Lower lobe of right lung (tissue), 2 donors: ENCODE measurements around the gene CENPK. TPM values are rescaled to one million over a fixed set of nuclear protein-coding genes. Genes with fewer than 3 reads are reported as not detected.

Experiments
- ATAC-seq, 2 donors: fragments of 200-7000 bp; cut with Tn5 transposase; one replicate each; pipeline ENCODE4 v1.9.1; 2020 to 2022; ENCODE audit warnings: mild to moderate bottlenecking in 2 of 2, moderate library complexity in 2 of 2
- DNase-seq: peaks from one replicate; pipeline ENCODE4 v3.0.0-alpha.2; 2020
- H3K27ac ChIP-seq: fragments of 200-600 bp; one replicate; pipeline ENCODE4 v1.8.0; 2022
- H3K27me3 ChIP-seq: fragments of 200-600 bp; one replicate; pipeline ENCODE4 v1.8.0; 2022; ENCODE audit warnings: low read depth
- H3K36me3 ChIP-seq: fragments of 200-600 bp; one replicate; pipeline ENCODE4 v1.8.0; 2022; ENCODE audit warnings: mild to moderate bottlenecking
- H3K4me1 ChIP-seq: fragments of 200-600 bp; one replicate; pipeline ENCODE4 v1.8.0; 2022
- H3K4me3 ChIP-seq: fragments of 200-600 bp; one replicate; pipeline ENCODE4 v1.8.0; 2022; ENCODE audit warnings: mild to moderate bottlenecking
- H3K9me3 ChIP-seq: fragments of 200-600 bp; one replicate; pipeline ENCODE4 v1.8.0; 2022
- CTCF ChIP-seq: fragments of 200-600 bp; IDR thresholded peaks from one replicate; pipeline ENCODE4 v1.8.0; 2022; ENCODE audit warnings: antibody characterized with exemption, mild to moderate bottlenecking
- intact Hi-C: fragments of 100-400 bp; cut with DNase I; formaldehyde crosslinking; loops from one replicate; pipeline ENCODE4 v1.11.0; 2022
- total RNA-seq: library from RNA; stranded (reverse); fragmentation: NEBNext Ultra II Directional; extraction: Animal tissue kit (Norgen Biotek cat#: 25700); gene quantifications from one replicate; pipeline ENCODE4 v1.2.1, GENCODE V29; 2021
- donor health status: DM: no; HTN: yes; CAD: no; lungs with severe emphysema.

CENPK gene
- total RNA-seq, 1 donor from 2014 or later: 2.9 TPM

DNA sequence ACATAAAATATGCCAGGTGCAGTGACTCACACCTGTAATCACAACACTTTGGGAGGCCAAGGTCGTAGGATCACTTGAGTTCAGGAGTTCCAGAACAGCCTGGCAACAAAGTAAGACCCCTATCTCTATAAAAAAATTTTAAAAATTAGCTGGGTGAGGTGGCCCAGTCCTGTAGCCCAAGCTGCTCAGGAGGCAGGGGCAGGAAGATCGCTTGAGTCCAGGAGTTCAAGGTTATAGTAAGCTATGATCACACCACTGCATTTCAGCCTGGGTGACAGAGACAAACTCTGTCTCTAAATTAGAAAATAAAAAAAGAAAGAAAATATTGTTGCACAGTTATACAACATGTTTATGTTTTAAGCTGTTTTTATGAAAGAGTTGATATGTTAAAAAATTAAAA, 6.8 kb downstream of the CENPK start:
- intact Hi-C loops: no loop called here
- H3K36me3 ChIP-seq: no peaks in the 10 kb centered on the region
- H3K9me3 ChIP-seq: no peaks in the 10 kb centered on the region
- no peak for TF ChIP-seq CTCF
- ATAC-seq: no peak
- H3K4me1 ChIP-seq: no peaks in the 10 kb centered on the region
- H3K27ac ChIP-seq: no peak overlapping the region
- no peaks in the 10 kb centered on the region for H3K27me3 ChIP-seq
- DNase-seq: no peak
- no peak overlapping the region for H3K4me3 ChIP-seq

DNA sequence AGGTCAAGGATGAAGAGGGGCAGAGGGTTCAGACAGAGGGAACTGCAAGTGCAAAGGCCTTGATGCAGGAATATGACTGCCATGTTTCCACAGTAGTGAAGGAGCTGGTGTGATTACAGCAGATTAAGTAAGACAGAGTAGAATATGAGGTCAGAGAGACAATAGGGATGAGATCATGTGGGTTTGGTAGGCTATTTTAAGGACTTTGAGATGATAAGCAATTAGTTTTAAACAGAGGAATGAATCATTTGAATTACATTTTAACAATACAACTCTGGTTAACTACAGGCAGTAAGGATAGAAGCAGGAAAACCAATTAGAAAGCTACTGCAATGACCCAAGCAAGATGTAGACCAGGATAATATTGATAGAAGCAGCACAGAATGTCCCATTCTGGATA, 7.7 kb downstream of the CENPK start:
- H3K27me3 ChIP-seq: no peaks in the 10 kb centered on the region
- no peak for ATAC-seq
- H3K9me3 ChIP-seq: no peaks in the 10 kb centered on the region

DNA sequence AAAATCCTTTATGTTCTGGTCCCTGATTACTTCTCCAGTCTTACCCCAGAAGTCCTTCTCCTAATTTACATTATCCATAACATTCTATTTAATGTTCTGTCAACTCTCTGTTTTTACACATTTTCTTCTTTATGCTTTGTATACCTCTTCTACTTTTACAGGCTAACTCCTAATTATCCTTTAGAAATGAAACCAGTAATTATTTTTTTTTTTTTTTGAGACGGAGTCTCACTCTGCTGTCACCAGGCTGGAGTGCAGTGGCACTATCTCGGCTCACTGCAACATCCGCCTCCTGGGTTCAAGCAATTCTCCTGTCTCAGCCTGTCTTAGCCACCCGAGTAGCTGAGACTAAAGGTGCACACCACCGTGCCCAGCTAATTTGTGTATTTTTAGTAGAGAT, 9.0 kb downstream of the CENPK start:
- no peaks in the 10 kb centered on the region for H3K27me3 ChIP-seq
- ATAC-seq (no peak), DNase-seq (no peak)
- no peak overlapping the region for H3K4me3 ChIP-seq
- no peaks in the 10 kb centered on the region for H3K4me1 ChIP-seq
- no peak overlapping the region for H3K27ac ChIP-seq
- H3K36me3 ChIP-seq: no peaks in the 10 kb centered on the region
- no peak for TF ChIP-seq CTCF
- intact Hi-C loops: no loop called here
- H3K9me3 ChIP-seq: no peaks in the 10 kb centered on the region

More for the DNA sequence above, 7.7 kb downstream of the CENPK start:
- no peak overlapping the region for H3K4me3 ChIP-seq
- H3K27ac ChIP-seq: no peak overlapping the region
- DNase-seq: no peak
- no peak for TF ChIP-seq CTCF
- no peaks in the 10 kb centered on the region for H3K36me3 ChIP-seq
- H3K4me1 ChIP-seq: no peaks in the 10 kb centered on the region
- intact Hi-C loops: no loop called here

GRCh38 chr5:65548281-65548680, 14.7 kb downstream of the CENPK start:
- no peaks in the 10 kb centered on the region for H3K36me3 ChIP-seq
- H3K4me1 ChIP-seq: no peaks in the 10 kb centered on the region
- TF ChIP-seq CTCF: no peak
- no peak overlapping the region for H3K27ac ChIP-seq
- no peak for ATAC-seq
- DNase-seq: no peak
- intact Hi-C loops: no loop called here
- H3K9me3 ChIP-seq: no peaks in the 10 kb centered on the region
- H3K4me3 ChIP-seq: no peak overlapping the region
- no peaks in the 10 kb centered on the region for H3K27me3 ChIP-seq

GRCh38 chr5:65546141-65546540, 16.8 kb downstream of the CENPK start:
- no peaks in the 10 kb centered on the region for H3K9me3 ChIP-seq
- no peak overlapping the region for H3K4me3 ChIP-seq
- H3K27ac ChIP-seq: no peak overlapping the region
- no peak for ATAC-seq
- intact Hi-C loops: no loop called here
- no peak for TF ChIP-seq CTCF
- H3K27me3 ChIP-seq: no peaks in the 10 kb centered on the region
- DNase-seq: no peak
- no peaks in the 10 kb centered on the region for H3K36me3 ChIP-seq
- H3K4me1 ChIP-seq: no peaks in the 10 kb centered on the region

DNA sequence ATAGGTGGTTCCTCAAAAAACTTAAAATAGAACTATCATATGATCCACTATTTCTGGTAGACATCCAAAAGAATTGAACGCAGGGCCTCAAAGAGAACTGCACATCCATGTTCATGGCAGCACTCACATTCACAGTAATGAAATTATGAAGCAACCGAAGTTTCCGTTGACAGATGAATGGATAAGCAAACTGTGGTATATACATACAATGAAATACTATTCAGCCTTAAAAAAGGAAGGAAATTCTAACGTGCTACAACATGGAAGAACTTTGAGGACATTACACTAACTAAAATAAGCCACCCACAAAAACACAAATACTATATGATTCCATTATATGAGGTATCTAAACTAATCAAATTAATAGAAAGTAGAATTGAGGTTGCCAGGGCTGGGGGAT, 18.5 kb downstream of the CENPK start:
- TF ChIP-seq CTCF: no peak
- H3K27me3 ChIP-seq: no peaks in the 10 kb centered on the region
- no peaks in the 10 kb centered on the region for H3K4me1 ChIP-seq
- no peaks in the 10 kb centered on the region for H3K36me3 ChIP-seq
- no peak for ATAC-seq
- H3K9me3 ChIP-seq: no peaks in the 10 kb centered on the region
- no peak for DNase-seq
- no peak overlapping the region for H3K27ac ChIP-seq
- intact Hi-C loops: no loop called here
- H3K4me3 ChIP-seq: no peak overlapping the region
